ENCODE data around the gene FKBP2. TPM values are rescaled to one million over a fixed set of nuclear protein-coding genes. Genes with fewer than 3 reads are reported as not detected.

FKBP2 gene
- total RNA-seq, 1 donor from 2014 or later: 75.4 TPM

DNA sequence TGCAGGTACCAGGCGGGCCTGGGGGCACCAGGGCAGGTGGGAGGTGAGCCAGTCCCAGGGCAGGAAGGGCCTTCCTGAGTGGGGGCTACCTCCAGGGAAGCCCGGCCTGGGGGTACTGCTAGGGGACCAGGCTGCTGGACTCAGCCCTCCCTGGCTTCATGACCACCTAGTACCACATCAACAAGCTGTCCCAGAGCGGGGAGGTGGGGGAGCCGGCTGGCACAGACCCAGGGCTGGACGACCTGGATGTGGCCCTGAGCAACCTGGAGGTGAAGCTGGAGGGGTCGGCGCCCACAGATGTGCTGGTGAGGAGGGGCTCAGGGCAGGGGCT, 21.6 kb upstream of the FKBP2 start:
- no peak for DNase-seq (ENCODE audit: low read depth in 2 of 2)

DNA sequence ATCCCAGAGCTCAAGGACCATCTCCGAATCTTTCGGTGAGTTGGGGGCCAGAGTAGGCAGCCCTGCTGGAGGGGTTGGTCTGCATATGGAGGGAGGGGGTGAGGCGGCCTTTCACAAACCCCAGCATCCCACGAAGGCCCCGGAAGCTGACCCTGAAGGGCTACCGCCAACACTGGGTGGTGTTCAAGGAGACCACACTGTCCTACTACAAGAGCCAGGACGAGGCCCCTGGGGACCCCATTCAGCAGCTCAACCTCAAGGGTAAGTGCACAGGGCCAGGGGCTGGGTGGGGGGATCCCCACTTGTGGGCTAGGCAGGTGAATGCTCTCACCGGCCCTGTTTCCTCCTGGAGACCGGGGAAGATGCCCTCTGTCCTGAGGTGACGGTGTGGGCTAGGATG, 21.1 kb upstream of the FKBP2 start:
- no peak for DNase-seq (ENCODE audit: low read depth in 2 of 2)

DNA sequence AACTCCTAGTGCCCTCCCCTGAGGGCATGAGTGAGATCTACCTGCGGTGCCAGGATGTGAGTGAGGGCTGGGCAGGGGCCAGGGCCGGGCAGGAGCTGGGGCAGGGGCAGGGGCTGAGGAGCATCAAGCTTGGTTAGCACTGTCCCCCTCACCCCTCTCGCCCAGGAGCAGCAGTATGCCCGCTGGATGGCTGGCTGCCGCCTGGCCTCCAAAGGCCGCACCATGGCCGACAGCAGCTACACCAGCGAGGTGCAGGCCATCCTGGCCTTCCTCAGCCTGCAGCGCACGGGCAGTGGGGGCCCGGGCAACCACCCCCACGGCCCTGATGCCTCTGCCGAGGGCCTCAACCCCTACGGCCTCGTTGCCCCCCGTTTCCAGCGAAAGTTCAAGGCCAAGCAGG, 20.6 kb upstream of the FKBP2 start:
- DNase-seq (ENCODE audit: low read depth in 2 of 2): no peak

DNA sequence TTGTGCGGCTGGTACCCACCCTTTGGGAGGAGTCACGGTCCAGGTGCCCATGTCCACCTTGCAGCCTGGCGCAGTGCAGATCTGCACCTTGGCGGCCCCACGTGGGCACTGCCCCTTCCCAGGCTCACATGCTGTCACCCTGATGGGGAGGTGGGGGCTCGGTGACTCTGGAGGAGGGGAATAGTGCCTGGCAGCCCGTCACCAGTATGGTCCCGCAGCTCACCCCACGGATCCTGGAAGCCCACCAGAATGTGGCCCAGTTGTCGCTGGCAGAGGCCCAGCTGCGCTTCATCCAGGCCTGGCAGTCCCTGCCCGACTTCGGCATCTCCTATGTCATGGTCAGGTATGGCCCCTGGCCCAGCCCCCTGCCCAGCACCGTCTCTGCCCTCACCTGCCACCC, 20.1 kb upstream of the FKBP2 start:
- DNase-seq (ENCODE audit: low read depth in 2 of 2): no peak

DNA sequence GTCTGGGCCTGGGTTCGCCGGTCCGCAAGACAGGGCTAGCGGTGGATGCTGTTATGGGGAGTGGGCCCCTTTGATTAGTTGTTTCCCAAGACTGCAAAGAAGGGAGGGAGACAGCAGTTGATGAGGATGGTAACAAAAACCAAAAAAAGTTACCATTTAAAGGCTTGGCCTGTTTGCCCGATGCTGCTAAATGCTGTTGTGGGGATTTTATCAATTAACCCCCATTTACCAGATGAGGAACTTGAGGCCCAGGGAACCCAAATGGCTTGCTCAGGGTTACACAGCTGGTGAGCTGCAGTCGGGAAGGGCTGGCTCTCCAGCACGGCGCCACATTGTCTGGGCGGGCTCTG, 18.3 kb upstream of the FKBP2 start:
- no peak for DNase-seq (ENCODE audit: low read depth in 2 of 2)

DNA sequence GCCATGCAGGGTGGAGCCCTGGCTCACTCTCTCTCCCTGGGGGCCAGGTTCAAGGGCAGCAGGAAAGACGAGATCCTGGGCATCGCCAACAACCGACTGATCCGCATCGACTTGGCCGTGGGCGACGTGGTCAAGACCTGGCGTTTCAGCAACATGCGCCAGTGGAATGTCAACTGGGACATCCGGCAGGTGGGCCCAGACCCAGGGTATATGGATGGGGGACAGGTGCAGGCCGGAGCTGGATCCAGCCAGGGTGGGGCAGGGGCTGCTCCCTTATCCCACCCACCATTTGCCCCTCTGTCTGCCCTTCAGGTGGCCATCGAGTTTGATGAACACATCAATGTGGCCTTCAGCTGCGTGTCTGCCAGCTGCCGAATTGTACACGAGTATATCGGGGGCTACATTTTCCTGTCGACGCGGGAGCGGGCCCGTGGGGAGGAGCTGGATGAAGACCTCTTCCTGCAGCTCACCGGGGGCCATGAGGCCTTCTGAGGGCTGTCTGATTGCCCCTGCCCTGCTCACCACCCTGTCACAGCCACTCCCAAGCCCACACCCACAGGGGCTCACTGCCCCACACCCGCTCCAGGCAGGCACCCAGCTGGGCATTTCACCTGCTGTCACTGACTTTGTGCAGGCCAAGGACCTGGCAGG, 17.8 kb upstream of the FKBP2 start:
- no peak for DNase-seq (ENCODE audit: low read depth in 2 of 2)

DNA sequence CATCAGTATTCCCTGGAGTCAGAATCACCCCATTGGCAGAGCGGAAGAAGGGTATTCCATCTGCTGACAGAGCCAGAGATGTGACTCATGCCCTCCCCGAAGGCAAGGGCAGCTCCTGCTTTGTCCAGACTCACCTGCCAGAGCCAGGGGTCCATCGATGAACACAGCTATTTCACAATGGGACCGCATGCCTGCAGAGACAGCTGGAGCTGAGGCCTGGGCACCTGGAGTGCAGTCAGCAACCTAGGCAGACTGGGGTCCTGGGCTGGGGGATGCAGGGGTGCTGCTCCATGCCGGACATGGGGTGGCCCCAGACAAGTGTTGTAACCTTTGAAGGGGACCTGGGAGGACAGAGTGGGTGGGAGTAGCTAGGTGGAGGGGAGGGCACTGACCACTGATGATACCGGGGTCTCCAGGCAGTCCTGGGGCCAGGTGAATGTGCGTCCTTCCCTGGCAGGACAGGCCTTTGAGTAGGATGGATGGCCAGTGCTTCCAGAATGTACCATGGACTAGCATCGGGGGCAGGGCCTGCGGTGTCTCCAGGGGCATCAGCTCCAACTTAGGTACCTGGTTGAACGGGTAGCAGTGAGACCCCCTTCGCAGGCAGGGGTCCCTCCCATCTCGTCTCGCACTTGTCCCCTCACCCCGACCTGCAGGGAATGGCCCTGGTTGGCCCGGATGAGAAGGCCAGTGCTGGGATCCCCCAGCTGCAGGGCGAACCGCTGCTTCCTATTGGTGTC, 16.6 kb upstream of the FKBP2 start:
- no peak for DNase-seq (ENCODE audit: low read depth in 2 of 2)

DNA sequence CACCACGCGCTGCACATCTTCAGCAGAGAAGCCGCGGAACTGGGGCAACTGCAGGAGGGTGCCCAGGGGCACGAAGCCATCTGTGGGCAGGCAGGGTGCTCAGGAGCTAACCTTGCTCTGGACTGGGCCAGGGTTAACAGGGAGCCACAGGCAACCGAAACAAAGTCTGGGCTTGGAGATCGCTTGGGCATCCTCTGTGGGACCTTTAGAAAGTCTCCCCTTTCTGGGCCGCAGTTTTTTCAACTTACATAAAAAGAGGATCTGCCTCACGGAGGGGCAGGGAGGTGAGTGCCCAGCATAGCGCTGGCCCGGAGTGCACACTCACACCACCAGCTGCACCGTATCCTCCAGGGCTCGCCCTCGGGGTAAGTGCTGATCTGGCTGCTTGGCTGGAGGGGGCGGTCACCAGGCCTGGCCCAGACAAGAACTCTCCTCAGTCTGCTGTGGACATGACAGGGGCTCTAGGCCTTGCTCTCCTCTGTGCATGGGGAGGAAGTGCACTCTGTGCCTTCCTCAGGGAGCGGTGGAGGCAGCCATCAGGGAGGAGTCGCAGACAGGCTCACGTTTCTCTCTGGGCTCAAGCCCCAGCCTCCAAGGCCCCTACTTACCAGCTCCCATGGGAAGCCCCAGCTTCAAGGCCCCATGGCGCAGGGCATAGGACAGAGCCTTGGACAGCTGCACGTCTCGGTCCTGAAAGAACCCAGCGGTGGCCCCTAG, 15.8 kb upstream of the FKBP2 start:
- DNase-seq (ENCODE audit: low read depth in 2 of 2): no peak

DNA sequence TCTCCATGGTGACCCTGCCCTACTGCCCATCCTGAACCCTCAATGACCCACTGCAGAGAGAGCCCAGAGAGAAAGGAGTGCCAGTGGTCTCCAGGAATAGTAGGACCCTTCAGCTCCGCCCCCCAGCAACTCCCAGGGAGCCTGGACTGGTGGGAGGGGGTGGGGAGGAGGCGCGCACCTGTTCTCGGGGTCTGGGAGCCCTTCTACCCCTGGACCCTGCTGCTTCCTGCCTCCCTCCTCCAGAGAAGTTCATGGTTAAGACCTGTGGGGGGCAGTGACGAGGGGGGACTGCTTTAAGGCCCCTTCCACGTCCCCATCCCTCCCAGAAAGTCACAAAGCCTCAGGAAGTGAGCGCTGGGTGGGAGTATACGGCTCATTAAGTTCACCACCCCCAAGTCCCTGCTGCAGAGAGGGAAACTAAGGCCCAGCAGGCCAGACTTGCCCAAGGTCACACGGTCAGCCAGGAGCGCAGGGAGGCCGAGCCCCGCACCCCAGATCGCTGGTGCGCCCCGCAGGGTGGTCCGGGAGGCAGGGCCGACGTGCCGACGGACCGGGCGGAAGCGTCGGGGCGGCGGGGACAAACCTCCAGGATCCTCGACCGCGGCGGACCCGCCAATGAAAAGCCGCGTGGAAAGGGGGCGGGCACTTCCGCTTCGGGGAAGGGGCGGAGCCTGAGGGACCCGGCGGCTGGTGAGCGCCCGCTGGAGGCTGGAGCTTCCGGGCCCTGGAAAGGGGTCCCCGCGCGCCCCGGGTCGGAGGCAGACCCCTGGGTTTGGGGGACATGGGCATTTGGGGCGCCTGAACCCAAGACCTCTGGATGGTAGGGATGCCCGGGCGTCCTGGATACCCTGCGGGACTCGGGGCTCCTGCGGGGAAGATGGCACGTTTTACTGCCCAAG, 15.0 kb upstream of the FKBP2 start, which contains the start of the genes NUDT22 and TRPT1:
Gene NUDT22 (plus strand): TSS at position 667 of the 899 bp plus-strand sequence. CDS start 379 bp downstream, outside the sequence.
Gene TRPT1 (minus strand): TSS at position 579 of the 899 bp plus-strand sequence. CDS start 326 bp downstream, at position 253.
- peak; percentile 78 to 79 for DNase-seq (ENCODE audit: low read depth in 2 of 2)

DNA sequence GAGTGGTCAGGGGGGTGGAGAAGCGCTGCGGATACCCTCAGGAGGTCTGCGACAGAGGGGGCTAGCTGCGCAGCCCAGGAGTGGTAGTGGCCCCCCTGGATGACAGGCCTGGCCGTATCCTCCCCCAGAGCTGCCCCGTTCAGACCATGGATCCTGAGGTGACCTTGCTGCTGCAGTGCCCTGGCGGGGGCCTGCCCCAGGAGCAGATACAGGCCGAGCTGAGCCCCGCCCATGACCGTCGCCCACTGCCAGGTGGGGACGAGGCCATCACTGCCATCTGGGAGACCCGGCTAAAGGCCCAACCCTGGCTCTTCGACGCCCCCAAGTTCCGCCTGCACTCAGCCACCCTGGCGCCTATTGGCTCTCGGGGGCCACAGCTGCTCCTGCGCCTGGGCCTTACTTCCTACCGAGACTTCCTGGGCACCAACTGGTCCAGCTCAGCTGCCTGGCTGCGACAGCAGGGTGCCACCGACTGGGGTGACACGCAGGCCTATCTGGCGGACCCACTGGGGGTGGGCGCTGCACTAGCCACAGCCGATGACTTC, 14.3 kb upstream of the FKBP2 start:
- no peak for DNase-seq (ENCODE audit: low read depth in 2 of 2)

DNA sequence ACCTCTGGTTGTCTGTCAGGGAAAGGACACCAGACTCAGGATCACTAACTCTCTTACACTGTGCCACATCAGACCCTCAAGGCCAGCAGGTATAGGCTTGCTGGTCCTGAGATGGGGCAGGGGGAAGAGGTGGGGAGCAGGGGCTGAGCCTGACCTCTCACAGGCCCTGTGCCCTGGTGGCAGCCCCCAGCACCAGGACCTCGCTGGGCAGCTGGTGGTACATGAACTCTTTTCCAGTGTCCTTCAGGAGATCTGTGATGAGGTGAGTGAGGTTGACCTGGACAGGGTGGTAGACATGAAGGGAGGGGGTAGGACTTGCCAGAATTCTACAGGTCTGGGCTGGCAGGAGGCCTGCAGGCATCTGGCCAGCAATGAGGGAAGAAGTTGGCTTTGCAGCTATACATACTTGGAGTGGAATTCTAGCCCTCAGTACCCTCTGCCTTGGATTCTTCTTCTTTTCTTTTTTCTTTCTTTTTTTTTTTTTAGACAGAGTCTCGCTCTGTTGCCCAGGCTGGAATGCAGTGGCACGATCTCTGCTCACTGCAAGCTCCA, 13.4 kb upstream of the FKBP2 start:
- no peak for DNase-seq (ENCODE audit: low read depth in 2 of 2)

DNA sequence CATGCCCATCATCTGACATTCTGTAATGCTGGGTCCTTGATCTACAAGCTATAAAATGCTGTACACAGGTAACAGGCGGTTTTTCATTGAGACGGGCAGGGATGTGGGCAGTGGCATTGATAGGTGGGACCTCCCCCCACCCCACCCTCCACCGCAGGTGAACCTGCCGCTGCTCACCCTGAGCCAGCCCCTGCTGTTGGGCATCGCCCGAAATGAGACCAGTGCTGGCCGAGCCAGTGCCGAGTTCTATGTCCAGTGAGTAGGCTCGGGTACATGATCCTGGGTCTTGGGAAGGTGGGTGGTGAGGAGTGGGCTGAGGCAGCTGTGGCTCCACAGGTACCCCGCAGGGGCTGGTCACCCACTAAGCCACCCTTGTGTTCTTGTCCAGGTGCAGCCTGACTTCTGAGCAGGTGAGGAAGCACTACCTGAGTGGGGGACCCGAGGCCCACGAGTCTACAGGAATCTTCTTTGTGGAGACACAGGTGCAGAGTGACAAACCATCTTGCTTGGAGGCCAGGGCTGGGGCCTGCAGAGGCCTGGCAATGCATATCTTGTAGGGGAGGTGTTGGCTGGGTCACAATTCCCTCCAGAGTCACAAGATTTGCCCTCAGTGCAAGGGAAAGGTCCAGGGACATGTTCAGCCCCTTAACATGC, 11.7 kb upstream of the FKBP2 start:
- DNase-seq (ENCODE audit: low read depth in 2 of 2): no peak

DNA sequence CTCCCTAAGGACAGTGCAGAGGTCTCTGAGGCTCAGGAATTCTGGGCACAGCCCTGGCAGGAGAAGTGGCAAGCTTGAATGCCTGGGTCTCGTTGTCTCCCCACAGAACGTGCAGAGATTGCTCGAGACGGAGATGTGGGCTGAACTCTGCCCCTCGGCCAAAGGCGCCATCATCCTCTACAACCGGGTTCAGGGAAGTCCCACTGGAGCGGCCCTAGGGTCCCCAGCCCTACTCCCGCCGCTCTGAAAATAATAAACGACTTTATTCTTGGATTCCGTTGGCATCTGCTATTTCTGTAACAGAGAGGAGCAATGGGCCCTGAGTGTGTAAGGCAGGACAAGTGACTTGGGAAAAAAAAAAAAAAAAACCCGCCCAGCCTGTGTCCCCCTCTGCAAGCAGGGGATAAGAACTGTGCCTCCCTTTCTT, 11.1 kb upstream of the FKBP2 start:
- DNase-seq (ENCODE audit: low read depth in 2 of 2): no peak

DNA sequence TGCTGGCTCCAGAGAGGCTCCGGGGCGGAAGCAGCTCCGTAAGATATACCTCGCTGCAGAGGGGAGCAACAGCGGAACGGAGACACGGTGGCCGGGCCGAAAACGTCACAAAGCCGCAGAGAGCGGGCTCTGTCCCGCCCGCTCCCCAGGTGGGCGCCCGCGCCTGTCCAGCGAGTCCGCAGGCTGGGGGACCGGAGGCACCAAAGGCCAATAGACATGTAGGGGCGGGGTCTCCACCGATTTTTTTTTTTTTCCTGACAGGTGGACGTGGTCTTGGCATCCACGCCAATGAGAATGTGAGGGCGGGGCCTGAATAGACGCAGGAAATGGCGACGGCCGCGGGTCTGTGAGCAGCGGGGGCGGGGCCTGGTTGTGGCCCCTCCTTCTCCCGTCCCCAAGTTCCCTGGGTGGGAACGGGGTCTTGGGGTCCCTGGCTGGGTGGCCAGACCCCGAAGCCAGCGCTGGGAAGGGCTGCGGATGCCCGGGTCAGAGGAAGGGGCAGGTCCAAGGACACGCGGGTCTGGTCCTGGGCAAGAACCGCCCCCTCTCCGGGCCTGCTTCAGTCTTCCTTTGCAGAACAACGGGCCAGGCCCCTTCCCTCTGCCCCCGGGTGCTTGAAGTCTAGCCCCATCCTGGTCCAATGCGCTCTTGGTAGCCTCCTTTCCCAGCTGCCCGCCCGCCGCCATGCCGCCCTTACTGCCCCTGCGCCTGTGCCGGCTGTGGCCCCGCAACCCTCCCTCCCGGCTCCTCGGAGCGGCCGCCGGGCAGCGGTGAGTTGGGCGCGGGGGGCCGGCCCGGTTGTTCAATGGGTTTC, 10.5 kb upstream of the FKBP2 start, which contains the start of gene DNAJC4:
Gene DNAJC4 (plus strand): TSS at position 378 of the 814 bp plus-strand sequence. CDS start 307 bp downstream, at position 685.
- DNase-seq (ENCODE audit: low read depth in 2 of 2): peak; percentile 88 to 94

DNA sequence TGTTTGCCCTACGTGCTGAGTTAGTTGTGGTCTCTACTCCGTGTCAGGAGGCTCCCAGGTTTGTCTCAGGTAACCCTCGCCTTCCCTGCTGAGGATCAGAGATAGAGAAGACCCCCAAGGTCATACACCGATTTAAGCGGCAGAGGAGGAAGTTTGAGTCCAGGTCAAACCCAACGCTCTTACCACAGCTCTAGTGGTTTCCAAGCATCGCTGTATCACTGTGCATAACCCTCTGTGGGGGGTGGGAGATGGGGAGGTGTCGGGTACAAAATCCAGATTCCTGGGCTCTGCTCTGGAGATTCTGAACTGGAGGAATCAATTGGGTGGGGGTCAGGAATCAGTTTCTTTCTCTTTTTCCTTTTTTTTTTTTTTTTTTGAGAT, 9.9 kb upstream of the FKBP2 start:
- no peak for DNase-seq (ENCODE audit: low read depth in 2 of 2)

DNA sequence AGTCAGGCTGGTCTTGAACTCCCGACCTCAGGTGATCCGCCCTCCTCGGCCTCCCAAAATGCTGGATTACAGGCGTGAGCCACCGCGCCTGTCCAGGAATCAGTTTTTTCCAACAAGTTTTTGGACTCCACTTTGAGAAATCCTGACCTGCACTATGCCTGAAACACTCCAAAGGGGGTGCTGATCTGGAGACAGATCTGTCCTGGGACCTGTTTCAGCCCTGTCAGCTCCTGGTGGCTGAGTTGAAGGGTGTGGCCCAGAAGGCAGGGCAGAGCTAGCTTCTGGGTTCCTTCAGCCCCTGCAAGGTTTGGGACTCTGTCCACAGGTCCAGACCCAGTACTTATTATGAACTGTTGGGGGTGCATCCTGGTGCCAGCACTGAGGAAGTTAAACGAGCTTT, 9.3 kb upstream of the FKBP2 start:
- no peak for DNase-seq (ENCODE audit: low read depth in 2 of 2)

DNA sequence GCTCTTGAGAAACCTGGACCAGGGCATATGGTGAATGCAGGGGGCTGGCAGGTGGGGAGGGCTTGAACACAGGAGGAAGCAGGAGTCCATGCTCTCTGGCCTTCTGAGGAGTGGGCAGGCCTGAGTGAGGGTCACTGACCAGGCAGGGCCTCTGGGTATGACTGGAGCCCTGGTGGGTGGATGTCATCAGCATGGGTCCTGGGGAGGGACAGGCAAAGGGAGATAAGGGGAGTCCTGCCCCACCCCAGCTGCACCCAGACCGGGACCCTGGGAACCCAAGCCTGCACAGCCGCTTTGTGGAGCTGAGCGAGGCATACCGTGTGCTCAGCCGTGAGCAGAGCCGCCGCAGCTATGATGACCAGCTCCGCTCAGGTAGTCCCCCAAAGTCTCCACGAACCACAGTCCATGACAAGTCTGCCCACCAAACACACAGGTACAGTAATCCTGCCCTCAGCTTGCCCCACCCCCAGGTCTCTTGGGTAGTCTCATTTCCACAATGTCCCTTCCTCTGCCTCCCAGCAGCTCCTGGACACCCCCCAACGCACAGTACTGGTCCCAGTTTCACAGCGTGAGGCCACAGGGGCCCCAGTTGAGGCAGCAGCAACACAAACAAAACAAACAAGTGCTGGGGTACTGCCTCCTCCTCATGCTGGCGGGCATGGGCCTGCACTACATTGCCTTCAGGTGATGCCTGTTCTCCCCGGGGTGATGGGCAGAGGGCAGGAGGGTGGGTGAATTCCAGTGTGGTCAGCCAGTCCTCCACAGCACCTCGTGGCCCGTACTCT, 8.5 kb upstream of the FKBP2 start:
- DNase-seq (ENCODE audit: low read depth in 2 of 2): no peak

DNA sequence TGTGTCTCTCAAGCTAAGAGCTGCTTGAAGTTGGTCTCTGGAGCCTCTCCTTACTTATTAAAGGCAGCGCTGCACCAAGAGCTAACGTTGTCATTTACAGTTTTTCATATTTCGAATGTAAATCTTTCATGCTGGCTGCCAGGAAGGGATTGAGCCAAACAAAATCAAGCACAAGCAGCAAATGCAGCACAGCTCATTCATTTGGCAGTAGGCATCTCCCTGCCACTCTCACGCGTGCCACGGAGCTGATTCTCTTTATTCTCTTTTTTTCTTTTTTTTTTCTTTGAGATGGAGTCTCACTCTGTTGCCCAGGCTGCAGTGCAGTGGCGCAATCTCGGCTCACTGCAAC, 8.0 kb upstream of the FKBP2 start:
- DNase-seq (ENCODE audit: low read depth in 2 of 2): no peak

Measured in lung microvascular endothelial cell (primary cell).